Measurements from ENCODE around the gene HSPA12A.

GRCh38 chr10:116674901-116675423, 67.4 kb downstream of the HSPA12A start:
- no peak for TF ChIP-seq CTCF (IDR thresholded peaks at IDR 0.05; ENCODE audit: insufficient read depth, low read depth, low read length)
- no peak for TF ChIP-seq EZH2 (IDR thresholded peaks at IDR 0.05; ENCODE audit: insufficient read depth, low read length)
